ENCODE measurements around the gene GEMIN7.

DNA sequence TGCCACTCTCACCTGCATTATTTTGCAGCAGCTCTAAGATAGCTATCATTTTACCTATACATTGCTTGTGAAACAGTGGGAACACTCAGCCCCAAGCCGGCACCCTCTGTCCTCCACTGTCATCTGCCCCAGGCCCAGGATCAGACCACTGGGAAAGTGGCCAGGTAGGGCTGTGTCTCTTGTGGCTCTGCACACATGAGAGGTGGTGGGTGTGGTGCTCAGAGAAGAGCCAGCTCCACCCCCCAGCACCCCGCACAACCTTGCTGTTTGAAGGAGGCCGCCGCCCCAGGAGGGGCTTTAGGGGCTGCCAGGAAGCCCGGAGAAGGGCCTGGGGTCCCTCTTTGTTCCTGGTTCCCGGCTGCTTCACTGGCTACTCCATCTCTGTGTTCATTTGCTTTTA, 40.5 kb downstream of the GEMIN7 start:
- TF ChIP-seq, protein P1, sequence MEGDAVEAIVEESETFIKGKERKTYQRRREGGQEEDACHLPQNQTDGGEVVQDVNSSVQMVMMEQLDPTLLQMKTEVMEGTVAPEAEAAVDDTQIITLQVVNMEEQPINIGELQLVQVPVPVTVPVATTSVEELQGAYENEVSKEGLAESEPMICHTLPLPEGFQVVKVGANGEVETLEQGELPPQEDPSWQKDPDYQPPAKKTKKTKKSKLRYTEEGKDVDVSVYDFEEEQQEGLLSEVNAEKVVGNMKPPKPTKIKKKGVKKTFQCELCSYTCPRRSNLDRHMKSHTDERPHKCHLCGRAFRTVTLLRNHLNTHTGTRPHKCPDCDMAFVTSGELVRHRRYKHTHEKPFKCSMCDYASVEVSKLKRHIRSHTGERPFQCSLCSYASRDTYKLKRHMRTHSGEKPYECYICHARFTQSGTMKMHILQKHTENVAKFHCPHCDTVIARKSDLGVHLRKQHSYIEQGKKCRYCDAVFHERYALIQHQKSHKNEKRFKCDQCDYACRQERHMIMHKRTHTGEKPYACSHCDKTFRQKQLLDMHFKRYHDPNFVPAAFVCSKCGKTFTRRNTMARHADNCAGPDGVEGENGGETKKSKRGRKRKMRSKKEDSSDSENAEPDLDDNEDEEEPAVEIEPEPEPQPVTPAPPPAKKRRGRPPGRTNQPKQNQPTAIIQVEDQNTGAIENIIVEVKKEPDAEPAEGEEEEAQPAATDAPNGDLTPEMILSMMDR (IDR thresholded peaks at IDR 0.05 in 8 of 11, conservative IDR thresholded peaks at IDR 0.05 in 3 of 11): no peak
- no peak for TF ChIP-seq POLR2AphosphoS5 (IDR thresholded peaks at IDR 0.05)

All from spleen (tissue), 7 donors.